ENCODE data around the gene SPPL2B. TPM values are rescaled to one million over a fixed set of nuclear protein-coding genes. Genes with fewer than 3 reads are reported as not detected.

Gene SPPL2B
- total RNA-seq, 1 donor from 2014 or later, result 119 TPM

- H3K27me3 Mint-ChIP-seq (ENCODE audit: low read depth), result peaks cover 2% of the 10 kb centered on the region
- H3K36me3 Mint-ChIP-seq (ENCODE audit: low read depth), result no peaks in the 10 kb centered on the region
- H3K9me3 Mint-ChIP-seq, result no peaks in the 10 kb centered on the region
- peaks cover 44% of the 10 kb centered on the region for H3K4me1 Mint-ChIP-seq
- no peak for DNase-seq (ENCODE audit: low read depth, low spot score)
- TF ChIP-seq, protein P1, sequence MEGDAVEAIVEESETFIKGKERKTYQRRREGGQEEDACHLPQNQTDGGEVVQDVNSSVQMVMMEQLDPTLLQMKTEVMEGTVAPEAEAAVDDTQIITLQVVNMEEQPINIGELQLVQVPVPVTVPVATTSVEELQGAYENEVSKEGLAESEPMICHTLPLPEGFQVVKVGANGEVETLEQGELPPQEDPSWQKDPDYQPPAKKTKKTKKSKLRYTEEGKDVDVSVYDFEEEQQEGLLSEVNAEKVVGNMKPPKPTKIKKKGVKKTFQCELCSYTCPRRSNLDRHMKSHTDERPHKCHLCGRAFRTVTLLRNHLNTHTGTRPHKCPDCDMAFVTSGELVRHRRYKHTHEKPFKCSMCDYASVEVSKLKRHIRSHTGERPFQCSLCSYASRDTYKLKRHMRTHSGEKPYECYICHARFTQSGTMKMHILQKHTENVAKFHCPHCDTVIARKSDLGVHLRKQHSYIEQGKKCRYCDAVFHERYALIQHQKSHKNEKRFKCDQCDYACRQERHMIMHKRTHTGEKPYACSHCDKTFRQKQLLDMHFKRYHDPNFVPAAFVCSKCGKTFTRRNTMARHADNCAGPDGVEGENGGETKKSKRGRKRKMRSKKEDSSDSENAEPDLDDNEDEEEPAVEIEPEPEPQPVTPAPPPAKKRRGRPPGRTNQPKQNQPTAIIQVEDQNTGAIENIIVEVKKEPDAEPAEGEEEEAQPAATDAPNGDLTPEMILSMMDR (conservative IDR thresholded peaks at IDR 0.05), result no peak
- H3K27ac Mint-ChIP-seq (ENCODE audit: unreplicated experiment), result peak overlapping the region; percentile 98
- peak overlapping the region; percentile 95 for H3K4me3 Mint-ChIP-seq
Observed at GRCh38 chr19:2327773-2328400, 597 bp upstream of the SPPL2B start.

- no peak for DNase-seq (ENCODE audit: low read depth, low spot score)
Observed at GRCh38 chr19:2329149-2329478, 630 bp downstream of the SPPL2B start.

DNA sequence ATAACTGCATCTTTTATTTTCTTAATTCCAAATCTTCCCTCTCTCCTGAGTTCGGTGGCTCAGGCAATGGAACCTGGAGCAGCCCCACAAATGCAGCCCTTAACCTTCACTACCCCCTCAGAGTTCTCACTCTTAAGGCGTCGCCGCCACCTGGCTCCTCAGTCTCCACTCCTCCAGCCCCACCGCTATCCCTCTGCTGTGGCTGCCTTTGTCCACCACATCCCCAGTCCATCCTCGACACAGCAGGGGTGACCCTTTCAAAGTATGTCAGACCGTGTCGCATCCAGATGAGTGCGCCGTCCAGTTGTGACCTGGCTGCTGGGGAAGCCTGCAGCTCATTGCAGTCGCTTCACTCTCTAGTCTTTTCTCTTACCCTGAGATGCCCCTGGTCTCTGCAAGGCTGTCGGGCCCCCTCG lies 1.0 kb downstream of the SPPL2B start:
- H3K4me3 Mint-ChIP-seq, result peak overlapping the region; percentile 95
- H3K9me3 Mint-ChIP-seq, result no peaks in the 10 kb centered on the region
- peaks cover 2% of the 10 kb centered on the region for H3K27me3 Mint-ChIP-seq (ENCODE audit: low read depth)
- H3K36me3 Mint-ChIP-seq (ENCODE audit: low read depth), result no peaks in the 10 kb centered on the region
- TF ChIP-seq, protein P1 (conservative IDR thresholded peaks at IDR 0.05), result no peak
- peak overlapping the region; percentile 94 for H3K27ac Mint-ChIP-seq (ENCODE audit: unreplicated experiment)
- peaks cover 48% of the 10 kb centered on the region for H3K4me1 Mint-ChIP-seq
- DNase-seq (ENCODE audit: low read depth, low spot score), result no peak

More at GRCh38 chr19:2329149-2329478, 630 bp downstream of the SPPL2B start:
- Mint-ChIP-seq H3K36me3 (ENCODE audit: low read depth) (no peaks in the 10 kb centered on the region), H3K27ac (ENCODE audit: unreplicated experiment) (peak overlapping the region; percentile 94), H3K9me3 (no peaks in the 10 kb centered on the region), H3K4me1 (peaks cover 48% of the 10 kb centered on the region), H3K4me3 (peak overlapping the region; percentile 95), H3K27me3 (ENCODE audit: low read depth) (peaks cover 2% of the 10 kb centered on the region)
- TF ChIP-seq, protein P1 (conservative IDR thresholded peaks at IDR 0.05), result no peak

DNA sequence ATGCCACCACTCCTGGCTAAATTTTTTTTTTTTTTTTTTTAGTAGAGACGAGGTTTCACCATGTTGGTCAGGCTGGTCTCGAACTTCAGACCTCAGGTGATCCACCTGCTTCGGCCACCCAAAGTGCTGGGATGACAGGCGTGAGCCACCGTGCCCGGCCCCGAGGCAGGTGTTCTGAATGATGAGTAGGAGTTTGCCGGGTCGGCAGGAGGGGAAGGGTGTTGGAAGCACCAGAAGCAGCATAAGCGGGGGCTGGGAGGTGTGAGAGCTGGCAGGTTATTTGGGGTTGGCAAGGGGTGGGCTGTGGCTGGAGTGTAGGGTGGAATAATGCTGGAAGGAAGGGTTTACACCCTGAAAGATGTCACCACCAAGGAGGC lies 1.8 kb downstream of the SPPL2B start:
- H3K36me3 Mint-ChIP-seq (ENCODE audit: low read depth), result no peaks in the 10 kb centered on the region
- peaks cover 48% of the 10 kb centered on the region for H3K4me1 Mint-ChIP-seq

GRCh38 chr19:2330632-2331284 lies 2.3 kb downstream of the SPPL2B start:
- no peak overlapping the region for H3K27ac Mint-ChIP-seq (ENCODE audit: unreplicated experiment)

More for the DNA sequence above, 1.8 kb downstream of the SPPL2B start:
- Mint-ChIP-seq H3K27ac (ENCODE audit: unreplicated experiment) (no peak overlapping the region), H3K4me3 (peak overlapping the region; percentile 84), H3K9me3 (no peaks in the 10 kb centered on the region), H3K27me3 (ENCODE audit: low read depth) (peaks cover 2% of the 10 kb centered on the region)
- no peak for DNase-seq (ENCODE audit: low read depth, low spot score)
- TF ChIP-seq, protein P1 (conservative IDR thresholded peaks at IDR 0.05), result no peak

More at GRCh38 chr19:2330632-2331284, 2.3 kb downstream of the SPPL2B start:
- peaks cover 49% of the 10 kb centered on the region for H3K4me1 Mint-ChIP-seq
- peaks cover 2% of the 10 kb centered on the region for H3K36me3 Mint-ChIP-seq (ENCODE audit: low read depth)
- DNase-seq (ENCODE audit: low read depth, low spot score), result no peak
- peaks cover 2% of the 10 kb centered on the region for H3K27me3 Mint-ChIP-seq (ENCODE audit: low read depth)
- peak overlapping the region; percentile 84 for H3K4me3 Mint-ChIP-seq
- TF ChIP-seq, protein P1 (conservative IDR thresholded peaks at IDR 0.05), result no peak
- peaks cover 2% of the 10 kb centered on the region for H3K9me3 Mint-ChIP-seq

Data from neural crest cell (in vitro differentiated cells).